NCI-H460 (cell line): Measurements from ENCODE around the gene GRK5. TPM values are rescaled to one million over a fixed set of nuclear protein-coding genes. Genes with fewer than 3 reads are reported as not detected.

Experiments
- DNase-seq: peaks from one replicate; pipeline ENCODE4 v3.0.0-alpha.2; 2016; ENCODE audit warnings: low read depth; ENCODE audit errors: extremely low read depth
- total RNA-seq: library from RNA; depleted of rRNA; stranded (reverse); fragments of >200 nt; shearing (Covaris generic); gene quantifications from 2 replicates; pipeline ENCODE4 v1.2.3, GENCODE V29; 2014

Gene GRK5
- total RNA-seq, 1 experiment from 2014 or later = 0.79 TPM

DNA sequence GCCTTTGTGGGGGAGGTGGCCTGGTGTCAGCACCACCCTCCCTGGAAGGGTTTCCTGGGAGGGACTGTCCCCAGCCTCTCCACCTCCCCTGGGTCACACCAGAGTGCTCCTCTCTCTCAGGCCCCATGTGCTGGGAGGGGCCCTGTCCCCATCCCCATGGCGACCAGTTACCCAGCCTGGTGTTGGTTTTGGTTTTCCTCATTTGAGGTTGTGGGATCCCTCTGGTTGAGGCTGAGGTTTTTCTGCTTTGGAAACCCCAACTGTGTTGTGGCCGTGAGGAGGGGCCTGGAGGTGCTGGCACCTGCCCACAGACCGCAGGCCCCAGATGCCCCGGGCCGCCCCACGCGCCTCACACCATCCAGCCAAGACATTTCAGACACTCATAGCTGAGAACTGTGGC lies 106.3 kb downstream of the GRK5 start:
- no peak for DNase-seq

DNA sequence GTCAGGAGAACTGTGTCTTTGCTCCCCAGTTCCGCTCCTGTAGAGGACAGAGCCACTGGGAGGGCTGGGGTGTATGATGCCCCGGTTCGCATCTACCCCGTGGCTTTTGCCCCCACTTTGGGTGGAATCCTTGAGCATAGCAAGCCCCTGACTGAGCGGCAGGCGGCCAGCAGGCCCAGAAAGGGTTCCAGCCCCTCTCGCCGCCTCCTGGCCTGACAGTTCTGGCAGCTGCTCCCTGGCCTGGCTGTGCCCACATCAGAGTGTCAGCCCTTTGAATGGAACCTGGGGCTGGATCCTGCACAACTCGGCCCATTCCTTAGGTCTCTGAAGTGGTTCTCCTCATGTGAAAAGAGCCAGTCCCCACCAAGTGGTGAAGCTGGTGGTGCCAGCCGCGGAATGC lies 106.7 kb downstream of the GRK5 start:
- no peak for DNase-seq

- DNase-seq = no peak
Observed at GRCh38 chr10:119314486-119314885, 107.1 kb downstream of the GRK5 start.

DNA sequence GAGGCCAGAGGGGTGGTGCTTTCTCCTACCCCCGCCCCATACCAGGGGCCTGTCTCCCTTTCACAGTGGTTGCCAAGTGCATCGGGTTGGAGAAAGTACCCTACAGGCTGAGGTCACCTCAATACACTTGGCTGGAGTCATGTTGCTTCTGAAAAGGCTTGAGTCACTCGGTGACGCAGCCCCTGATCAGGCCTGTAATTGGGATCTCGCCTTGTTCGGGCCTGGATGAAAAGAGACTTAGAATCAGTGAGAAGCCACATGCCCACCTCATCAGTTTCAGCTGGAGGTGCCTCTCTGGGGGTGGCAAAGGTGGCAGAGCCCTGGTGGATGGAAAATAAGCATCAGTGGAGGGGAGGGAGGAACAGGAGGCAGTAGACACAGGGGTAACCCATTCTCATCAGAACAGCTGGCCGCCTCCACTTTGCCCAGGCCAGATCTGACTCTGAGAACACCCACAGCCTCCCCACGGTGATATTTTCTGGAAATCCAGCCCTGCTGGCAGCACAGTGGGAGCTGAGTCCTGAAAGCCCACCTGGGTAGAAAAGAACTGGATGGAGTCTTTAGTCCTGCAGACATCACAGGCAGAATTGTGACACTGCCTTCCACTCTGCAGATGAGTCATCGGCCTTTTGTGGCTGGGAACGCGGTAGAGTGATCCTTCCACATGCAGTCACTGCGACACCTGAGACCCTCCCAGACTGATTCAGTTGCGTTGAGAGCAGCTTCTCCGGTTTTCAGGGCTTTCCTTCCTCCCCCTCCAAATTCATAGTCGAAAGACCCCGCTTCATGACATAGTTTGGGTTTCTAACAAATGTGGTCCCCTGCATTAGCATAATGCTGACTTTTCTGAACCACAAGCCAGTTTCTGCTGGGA lies 108.0 kb downstream of the GRK5 start:
- DNase-seq = peak; percentile 30

DNA sequence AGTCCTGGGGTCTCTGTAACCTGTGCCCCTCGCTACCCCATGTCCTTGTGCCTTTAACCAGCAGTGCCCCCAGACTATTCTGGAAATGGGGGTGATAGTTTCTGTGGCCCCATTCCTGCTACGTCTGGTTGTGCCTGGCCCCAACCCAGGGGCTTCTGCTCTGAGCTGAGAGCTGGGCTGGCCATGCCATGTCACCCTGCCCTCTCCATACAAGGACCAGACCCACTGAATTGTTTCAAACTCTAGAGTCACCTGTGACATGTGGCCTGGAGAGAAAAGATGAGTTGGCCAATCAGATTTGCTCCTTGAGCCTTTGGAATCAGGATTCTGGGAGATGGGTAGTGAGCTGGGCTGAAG lies 108.6 kb downstream of the GRK5 start:
- no peak for DNase-seq

DNA sequence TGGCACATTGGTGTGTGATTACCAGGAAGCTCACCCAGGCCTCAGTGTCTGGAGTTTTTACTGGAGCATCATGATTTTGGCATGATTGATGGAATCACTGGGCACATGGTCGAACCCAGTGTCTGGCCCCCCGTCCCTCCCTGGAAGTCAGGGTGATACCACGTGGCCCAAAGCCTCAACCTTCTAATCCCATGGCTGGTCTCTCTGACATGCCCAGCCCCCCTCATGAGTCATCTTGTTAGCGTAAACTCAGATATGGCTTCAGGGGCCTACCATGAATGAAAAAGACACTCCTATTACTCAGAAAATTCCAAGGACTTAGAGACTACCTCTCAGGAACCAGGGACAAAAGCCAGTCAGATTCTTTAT lies 109.3 kb downstream of the GRK5 start:
- peak; percentile 13 for DNase-seq

DNA sequence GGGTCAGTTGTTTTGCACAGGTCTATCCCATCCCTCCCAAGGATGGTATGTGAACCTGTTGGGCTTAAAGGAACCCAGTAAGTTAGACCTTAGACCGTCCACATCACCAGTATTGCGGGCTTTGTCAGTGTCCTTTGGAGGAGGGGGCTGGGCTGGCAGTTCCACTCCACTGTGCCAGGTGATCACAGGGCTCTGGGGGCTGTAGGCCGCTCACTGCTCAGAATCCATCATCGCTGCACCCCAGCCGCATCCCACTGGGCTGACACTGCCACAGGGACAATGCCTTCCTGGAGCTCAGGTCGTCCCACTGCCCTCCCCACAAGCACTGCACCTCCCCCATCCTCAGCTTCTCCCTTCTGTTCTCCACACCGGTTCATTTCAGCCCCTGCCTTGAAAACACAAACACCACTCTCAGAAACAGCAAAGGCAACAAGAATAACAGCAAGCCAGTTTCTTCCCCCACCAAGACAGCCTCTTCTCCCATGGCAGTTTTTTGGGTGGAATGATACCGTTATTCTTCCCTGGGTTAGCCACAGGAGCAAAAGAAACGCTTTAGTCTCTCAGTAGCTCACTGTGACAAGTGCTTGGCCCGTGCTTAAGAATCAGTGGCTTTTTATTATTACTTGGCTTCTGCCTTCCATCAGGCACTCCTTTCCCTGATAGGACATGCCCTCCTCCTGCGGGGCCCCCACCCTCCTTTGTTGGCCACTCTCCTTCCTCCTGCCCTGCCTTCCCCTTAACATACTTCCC lies 111.2 kb downstream of the GRK5 start:
- DNase-seq = no peak

DNA sequence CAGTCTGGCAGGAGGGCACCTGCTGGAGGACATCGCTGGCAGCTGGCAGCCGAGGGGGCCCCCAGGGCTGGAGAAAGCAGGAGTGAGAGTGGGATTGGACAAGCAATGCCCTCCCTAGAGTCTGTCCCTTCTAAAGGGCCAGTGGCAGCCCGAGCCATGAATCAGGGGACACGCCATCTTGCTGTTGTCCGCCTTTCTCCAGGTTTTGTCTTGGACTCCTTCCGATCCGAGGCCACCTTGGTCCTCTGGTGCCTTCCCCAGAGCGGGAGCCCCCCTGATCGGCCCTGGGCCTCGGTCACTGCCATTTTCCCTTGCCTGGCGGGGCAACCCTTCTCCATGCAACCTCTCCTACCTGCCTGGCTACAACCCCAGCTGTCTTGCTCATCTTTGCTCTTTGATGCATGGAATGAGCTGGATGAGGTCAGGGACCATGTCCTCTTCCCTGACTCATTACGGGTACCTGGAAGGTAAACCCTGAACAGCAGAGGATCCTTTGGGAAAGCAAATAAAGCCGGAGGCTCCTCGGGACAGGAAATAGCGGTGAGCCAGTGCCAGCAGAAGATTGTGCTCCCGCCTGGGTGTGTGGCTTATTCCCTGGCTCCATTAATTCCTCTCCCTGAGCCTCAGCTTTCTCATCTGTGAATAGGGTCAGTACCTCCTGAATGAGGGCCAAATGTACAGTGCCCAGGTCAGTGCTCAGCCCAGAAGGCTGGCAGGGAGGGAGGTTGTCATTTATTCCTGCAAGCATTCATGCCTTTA lies 112.0 kb downstream of the GRK5 start:
- DNase-seq = no peak

- DNase-seq = no peak
Observed at GRCh38 chr10:119319920-119320258, 112.5 kb downstream of the GRK5 start.

GRCh38 chr10:119320981-119321380 lies 113.6 kb downstream of the GRK5 start:
- DNase-seq = no peak

- no peak for DNase-seq
Observed at GRCh38 chr10:119323085-119324016, 116.0 kb downstream of the GRK5 start.

DNA sequence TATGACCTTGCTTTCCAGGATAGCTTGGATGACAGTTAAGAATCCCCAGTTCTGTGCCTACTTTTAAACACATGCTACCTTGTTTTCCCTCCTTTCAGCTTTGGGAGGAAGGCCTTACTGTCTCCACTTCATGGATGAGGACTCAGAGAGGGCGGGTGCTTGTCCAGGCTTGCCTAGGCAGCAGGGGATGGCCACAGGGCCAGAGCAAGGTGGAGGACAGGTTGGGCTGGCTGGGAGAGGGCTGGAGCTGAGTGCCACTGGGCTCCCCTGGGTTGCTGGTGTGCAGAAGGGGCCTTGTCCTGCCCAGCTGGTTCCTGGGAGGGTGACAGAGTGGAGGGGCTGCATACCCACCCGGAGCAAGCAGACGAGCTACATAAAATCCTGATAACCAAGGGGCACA lies 117.8 kb downstream of the GRK5 start:
- DNase-seq = no peak

DNA sequence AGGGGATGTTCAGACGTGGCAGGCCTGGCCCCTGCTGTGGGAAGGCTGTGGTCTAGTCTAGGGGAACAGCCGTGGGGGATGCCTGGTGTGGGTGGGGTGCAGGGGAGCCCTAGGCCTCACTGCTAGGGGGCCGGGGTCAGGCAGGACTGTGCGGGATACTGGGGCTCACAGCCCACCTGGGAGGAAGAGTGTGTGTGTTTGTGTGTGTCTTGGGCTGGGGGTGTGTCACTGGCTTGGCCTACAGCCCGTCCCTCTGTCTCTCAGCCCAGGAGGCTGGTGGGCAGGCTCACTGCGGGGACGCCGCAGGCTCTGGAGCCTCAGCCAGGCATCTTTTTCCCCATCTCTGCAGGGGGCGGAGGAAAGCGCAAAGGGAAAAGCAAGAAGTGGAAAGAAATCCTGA lies 118.8 kb downstream of the GRK5 start:
- DNase-seq = no peak

GRCh38 chr10:119327096-119327745 lies 119.8 kb downstream of the GRK5 start:
- no peak for DNase-seq

- no peak for DNase-seq
Observed at GRCh38 chr10:119328223-119328622, 120.9 kb downstream of the GRK5 start.

DNA sequence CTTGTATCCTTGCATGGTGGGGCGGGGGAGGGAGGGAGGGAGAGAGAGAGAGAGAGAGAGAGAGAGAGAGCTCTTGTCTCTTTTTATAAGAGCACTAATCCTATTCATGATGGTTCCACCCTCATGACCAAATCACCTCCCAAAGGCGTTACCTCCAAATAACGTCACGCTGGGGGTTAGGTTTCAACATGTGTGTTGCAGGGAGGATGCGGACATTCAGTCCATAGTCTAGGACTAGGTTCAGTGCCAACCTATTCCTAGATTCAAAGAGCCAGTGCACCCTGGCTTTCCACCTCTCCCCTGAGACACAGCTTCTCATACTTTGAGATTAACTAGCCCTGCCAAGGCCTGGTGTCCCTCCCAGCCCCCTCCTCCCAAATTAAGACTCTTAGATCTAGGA lies 123.0 kb downstream of the GRK5 start:
- DNase-seq = no peak

DNA sequence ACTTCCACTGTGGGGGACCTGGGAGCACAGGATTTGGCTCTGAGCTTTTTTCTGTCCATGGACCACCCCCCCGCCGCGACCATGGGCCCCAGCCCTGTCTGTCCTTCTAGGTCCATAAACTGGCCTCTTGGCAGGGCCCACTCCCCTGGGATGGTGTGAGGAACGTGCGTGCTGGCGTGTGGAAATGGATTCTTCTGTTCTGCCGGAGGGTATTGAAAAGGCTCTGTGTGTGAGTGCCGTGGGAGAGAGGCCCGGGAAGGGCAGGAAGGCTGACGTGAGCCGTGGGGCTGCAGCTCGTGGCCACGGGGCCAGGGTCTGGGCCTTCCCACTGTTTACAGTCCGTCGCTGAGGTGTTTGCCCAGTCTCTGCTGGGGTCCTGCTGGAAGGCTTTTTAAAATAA lies 123.7 kb downstream of the GRK5 start:
- DNase-seq = no peak

DNA sequence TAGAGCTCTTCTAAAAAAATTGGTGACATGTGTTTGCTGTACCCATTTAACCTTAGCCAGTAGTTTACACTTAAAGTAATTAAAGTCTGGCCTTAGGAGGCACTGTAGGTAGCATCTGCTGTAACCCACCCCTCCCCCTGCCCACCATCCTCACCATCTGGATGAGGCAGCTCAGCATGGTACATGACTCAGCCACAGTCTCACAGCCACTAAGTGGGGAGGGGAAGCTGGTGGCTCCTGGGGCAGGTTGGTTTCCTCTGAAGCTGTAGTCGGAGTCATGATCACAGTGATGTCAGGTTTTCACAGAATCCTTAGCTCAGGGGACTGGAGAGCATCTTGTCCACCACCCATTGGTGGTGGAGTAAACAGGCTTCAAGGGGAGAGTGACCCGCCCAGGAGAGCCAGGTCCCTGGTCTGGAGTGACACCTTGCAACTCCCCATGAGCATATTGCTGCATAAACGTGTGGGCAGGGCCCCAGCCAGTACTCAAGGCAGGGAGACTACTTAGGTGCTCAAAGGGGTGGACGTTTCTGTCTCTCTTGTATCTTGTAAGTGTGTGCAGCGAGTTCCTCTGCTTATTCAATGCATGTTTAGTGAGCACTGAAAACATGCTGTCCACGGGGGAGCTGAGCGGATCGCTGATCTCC lies 125.9 kb downstream of the GRK5 start:
- DNase-seq = no peak

DNA sequence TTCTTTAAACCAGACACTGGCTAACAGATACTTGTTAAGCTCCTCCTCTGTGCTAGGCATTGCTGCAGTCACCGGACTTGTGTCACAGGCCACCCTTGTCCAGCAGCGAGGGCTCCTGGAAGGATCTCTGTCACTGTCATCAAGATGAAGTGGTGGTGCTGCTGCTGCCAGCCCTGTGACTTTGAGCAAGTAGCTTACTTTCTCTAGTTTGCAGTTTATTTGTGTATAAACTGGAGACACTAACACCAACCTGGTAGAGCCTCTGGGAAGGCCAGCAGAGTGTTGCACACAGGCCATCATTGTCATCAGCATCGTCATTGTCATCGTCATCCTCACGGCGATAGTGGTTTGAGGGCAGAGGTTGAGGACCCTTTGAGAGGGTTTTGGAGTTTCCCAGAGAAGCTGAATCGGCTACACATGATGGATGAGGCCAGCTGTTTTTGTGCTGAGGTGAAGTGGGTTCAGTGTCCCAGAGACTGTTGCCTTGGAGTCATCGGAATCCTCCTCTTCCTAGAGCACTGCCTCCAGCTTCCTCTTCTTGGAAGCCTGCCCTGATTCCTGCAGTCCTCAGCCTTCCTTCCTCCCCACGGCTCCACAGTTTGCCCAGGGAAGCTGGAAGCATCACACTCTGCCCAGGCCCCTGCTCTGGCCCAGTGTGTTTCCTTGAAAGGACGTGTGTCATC lies 128.4 kb downstream of the GRK5 start:
- no peak for DNase-seq
